Measurements from ENCODE around the gene PET117.
A peak's percentile ranks its signal among the peaks of the same experiment; 100 is the strongest.
"Not testable (repeated sequence)": the region's sequence is repeated elsewhere in the genome, so short reads cannot be mapped to it uniquely, and the experiment has no call there.

Gene PET117

GRCh38 chr20:18180366-18180765 lies 42.7 kb downstream of the PET117 start:
- H3K27me3 Mint-ChIP-seq; H3K4me1 Mint-ChIP-seq (ENCODE audit: low read depth); H3K4me3 Mint-ChIP-seq; H3K27ac Mint-ChIP-seq; H3K9me3 Mint-ChIP-seq (ENCODE audit: low read depth): not testable (repeated sequence)
- peaks cover 27% of the 10 kb centered on the region for H3K36me3 Mint-ChIP-seq

- Mint-ChIP-seq H3K36me3 (peaks cover 25% of the 10 kb centered on the region), H3K9me3 (ENCODE audit: low read depth) (no peaks in the 10 kb centered on the region), H3K4me1 (ENCODE audit: low read depth) (peaks cover 2% of the 10 kb centered on the region), H3K27me3 (no peaks in the 10 kb centered on the region), H3K27ac (no peak overlapping the region), H3K4me3 (no peak overlapping the region)
Observed at GRCh38 chr20:18180815-18181214, 43.2 kb downstream of the PET117 start.

GRCh38 chr20:18187020-18187419 lies 49.4 kb downstream of the PET117 start:
- Mint-ChIP-seq H3K4me1 (ENCODE audit: low read depth) (peaks cover 10% of the 10 kb centered on the region), H3K27me3 (no peaks in the 10 kb centered on the region), H3K9me3 (ENCODE audit: low read depth) (no peaks in the 10 kb centered on the region), H3K27ac (no peak overlapping the region), H3K36me3 (peaks cover 4% of the 10 kb centered on the region), H3K4me3 (no peak overlapping the region)

GRCh38 chr20:18188434-18188833 lies 50.8 kb downstream of the PET117 start:
- peaks cover 4% of the 10 kb centered on the region for H3K36me3 Mint-ChIP-seq
- peaks cover 10% of the 10 kb centered on the region for H3K4me1 Mint-ChIP-seq (ENCODE audit: low read depth)
- H3K27ac Mint-ChIP-seq, result no peak overlapping the region

DNA sequence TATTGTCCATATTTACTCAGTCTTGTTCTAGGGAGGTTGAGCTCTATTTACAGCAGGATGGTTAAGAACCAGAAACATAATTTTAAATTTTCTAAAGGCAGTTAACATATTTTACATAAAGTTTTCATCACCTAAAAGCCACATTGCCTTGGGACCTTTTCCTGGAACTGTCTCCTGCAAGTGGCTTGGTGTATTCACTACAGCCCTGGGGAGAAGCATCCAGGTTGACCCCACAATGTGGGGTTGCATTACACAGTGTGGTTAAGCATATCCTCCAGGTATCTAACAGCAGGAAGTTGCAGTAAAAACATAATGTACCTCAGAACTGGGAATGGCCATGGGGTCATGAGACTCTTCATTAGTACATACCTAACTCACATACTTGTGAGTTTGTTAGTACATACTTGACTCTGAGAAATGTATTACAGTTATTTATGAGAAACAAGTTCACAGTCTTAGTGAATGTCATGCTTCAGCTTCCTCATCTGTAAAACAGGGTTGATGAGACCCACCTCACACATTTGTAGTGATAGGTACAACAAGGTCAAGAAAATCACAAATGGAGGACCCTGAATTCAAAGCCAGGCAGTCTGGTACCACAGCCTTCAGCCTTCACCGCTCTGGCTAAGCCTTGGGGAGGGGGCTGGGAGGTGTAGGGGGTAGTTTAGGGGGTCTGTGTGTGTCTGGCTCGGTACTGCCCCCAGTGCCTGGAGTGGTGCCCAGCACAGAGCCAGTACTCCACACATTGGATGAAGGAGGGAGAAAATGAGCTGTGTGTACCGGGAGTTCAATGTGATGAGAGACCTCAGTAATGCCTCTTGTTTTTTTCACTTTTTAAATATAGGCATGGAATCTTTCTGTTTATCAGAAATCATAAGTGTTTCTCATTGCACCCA lies 52.9 kb downstream of the PET117 start:
- H3K27me3 Mint-ChIP-seq, result no peaks in the 10 kb centered on the region
- H3K36me3 Mint-ChIP-seq, result no peaks in the 10 kb centered on the region
- H3K27ac Mint-ChIP-seq, result peak overlapping the region; percentile 54
- H3K9me3 Mint-ChIP-seq (ENCODE audit: low read depth), result no peaks in the 10 kb centered on the region
- no peak overlapping the region for H3K4me3 Mint-ChIP-seq
- peaks cover 10% of the 10 kb centered on the region for H3K4me1 Mint-ChIP-seq (ENCODE audit: low read depth)

More at GRCh38 chr20:18188434-18188833, 50.8 kb downstream of the PET117 start:
- H3K27me3 Mint-ChIP-seq, result no peaks in the 10 kb centered on the region
- no peak overlapping the region for H3K4me3 Mint-ChIP-seq
- no peaks in the 10 kb centered on the region for H3K9me3 Mint-ChIP-seq (ENCODE audit: low read depth)

GRCh38 chr20:18191306-18191705 lies 53.6 kb downstream of the PET117 start:
- H3K4me1 Mint-ChIP-seq (ENCODE audit: low read depth), result peaks cover 10% of the 10 kb centered on the region
- no peak overlapping the region for H3K4me3 Mint-ChIP-seq
- no peaks in the 10 kb centered on the region for H3K36me3 Mint-ChIP-seq
- no peak overlapping the region for H3K27ac Mint-ChIP-seq
- H3K9me3 Mint-ChIP-seq (ENCODE audit: low read depth), result no peaks in the 10 kb centered on the region
- H3K27me3 Mint-ChIP-seq, result no peaks in the 10 kb centered on the region
